Activated T-helper 17 cell treated with anti-CD3 and anti-CD28 coated beads, Interleukin-2, amount 50 U/mL, for 72 hours (primary cell): ENCODE results near the gene TRIM65. TPM values are rescaled to one million over a fixed set of nuclear protein-coding genes. Genes with fewer than 3 reads are reported as not detected.
"Not testable (repeated sequence)": the region's sequence is repeated elsewhere in the genome, so short reads cannot be mapped to it uniquely, and the experiment has no call there.

Source experiments
- ATAC-seq: fragments of 150-1000 bp; cut with Tn5 transposase; replicated peaks from 2 replicates; pipeline ENCODE4 v1.10.0; 2021; ENCODE audit warnings: mild to moderate bottlenecking, moderate library complexity
- H3K27ac Mint-ChIP-seq: one replicate; pipeline ENCODE4 v1.8.0; 2022; ENCODE audit warnings: mixed read lengths
- H3K27me3 Mint-ChIP-seq: one replicate; pipeline ENCODE4 v1.8.0; 2022; ENCODE audit warnings: mixed read lengths
- H3K36me3 Mint-ChIP-seq: one replicate; pipeline ENCODE4 v1.8.0; 2022; ENCODE audit warnings: low read depth, mild to moderate bottlenecking, mixed read lengths
- H3K4me1 Mint-ChIP-seq: one replicate; pipeline ENCODE4 v1.8.0; 2022; ENCODE audit warnings: mixed read lengths
- H3K4me3 Mint-ChIP-seq: one replicate; pipeline ENCODE4 v1.8.0; 2022; ENCODE audit warnings: mild to moderate bottlenecking, mixed read lengths
- H3K9me3 Mint-ChIP-seq: one replicate; pipeline ENCODE4 v1.8.0; 2022; ENCODE audit warnings: mixed read lengths
- total RNA-seq, 2 donors: library from RNA; stranded (reverse); gene quantifications; one replicate each; pipeline ENCODE4 v1.2.3, GENCODE V29; 2022

Gene TRIM65
- total RNA-seq, 2 donors from 2014 or later = 20.3 to 33.9 TPM

DNA sequence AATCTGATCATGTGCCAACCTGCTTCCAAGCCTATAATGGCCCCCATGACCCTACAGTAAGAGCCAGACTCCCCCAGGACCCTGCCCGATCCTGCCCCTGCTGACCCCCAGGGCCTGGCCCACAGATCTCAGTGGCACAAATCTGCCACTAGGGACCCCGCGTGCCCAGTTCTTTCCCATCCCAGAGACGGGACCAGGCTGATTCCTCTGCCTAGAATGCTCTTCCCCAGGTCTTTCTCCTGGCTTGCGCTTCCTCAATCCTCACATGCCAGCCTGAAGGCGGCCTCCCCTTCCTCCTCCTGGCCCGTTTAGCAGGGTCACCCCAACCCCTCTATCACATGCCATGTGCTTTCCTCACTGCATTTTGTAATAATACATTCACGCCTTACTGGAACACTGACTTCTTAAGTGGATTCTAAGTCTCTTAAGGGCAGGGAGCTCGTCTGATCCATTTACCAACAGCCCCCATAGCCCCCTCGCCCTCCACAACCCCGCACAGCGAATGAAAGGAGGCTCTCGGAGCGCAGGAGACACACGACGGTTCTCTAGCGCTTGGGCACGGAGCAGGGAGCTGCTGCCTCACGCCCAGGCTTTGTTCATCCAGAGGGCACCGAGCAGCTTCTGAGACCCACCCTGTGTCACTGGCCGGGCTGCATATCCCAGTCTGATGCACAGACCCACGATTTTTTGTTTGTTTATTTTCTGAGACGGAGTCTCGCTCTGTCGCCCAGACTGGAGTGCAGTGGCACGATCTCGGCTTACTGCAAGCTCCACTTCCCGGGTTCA is 1.2 kb downstream of the TRIM65 start:
- peaks cover 31% of the 10 kb centered on the region for H3K36me3 Mint-ChIP-seq
- H3K4me1 Mint-ChIP-seq = peaks cover 15% of the 10 kb centered on the region
- no peaks in the 10 kb centered on the region for H3K27me3 Mint-ChIP-seq
- no peaks in the 10 kb centered on the region for H3K9me3 Mint-ChIP-seq
- peak overlapping the region; percentile 84 for H3K27ac Mint-ChIP-seq
- peak; percentile 9 for ATAC-seq
- H3K4me3 Mint-ChIP-seq = peak overlapping the region; percentile 88

GRCh38 chr17:75894049-75894733 is 2.6 kb downstream of the TRIM65 start:
- Mint-ChIP-seq H3K4me1 (peaks cover 18% of the 10 kb centered on the region), H3K4me3 (peak overlapping the region; percentile 31), H3K27me3 (no peaks in the 10 kb centered on the region), H3K9me3 (no peaks in the 10 kb centered on the region), H3K36me3 (peaks cover 31% of the 10 kb centered on the region), H3K27ac (peak overlapping the region; percentile 79)
- ATAC-seq = no peak

DNA sequence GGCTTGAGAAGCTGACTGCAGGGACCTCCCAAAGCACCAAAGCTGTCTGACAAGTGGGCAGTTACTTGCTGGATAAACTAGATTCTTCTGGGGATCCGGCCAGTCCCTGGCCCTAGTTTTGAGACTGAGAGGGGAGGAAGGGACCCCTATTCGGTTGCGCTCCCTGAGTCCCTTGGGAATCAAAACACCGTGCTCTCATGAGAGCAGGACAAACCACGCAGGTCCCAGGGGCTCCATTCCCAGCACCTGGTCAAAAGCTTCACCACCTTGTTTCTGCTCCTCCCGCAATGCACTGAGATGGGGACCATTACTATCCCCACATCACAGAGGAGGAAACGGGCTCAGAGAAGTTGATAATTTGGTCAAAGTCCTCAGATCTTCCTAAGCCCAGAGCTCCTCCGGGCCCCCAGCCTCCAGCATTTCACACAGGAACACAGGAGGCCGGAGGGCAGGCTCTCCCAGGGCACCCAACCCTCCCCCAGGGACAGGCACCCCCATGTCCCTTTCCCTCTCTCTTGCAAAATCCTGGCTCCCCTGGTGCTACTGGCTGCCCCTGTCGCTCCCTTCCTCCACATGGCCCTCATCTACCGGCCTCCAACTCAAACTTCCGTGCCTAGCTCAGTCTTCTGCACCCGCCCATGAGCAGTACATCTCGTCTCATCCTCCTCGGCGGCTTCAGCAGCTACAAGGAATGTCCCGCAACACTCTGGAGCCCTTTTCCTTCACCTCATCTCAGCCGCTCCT is 3.3 kb downstream of the TRIM65 start:
- Mint-ChIP-seq H3K27me3 (no peaks in the 10 kb centered on the region), H3K36me3 (peaks cover 24% of the 10 kb centered on the region), H3K9me3 (no peaks in the 10 kb centered on the region), H3K27ac (peak overlapping the region; percentile 79), H3K4me3 (peak overlapping the region; percentile 31), H3K4me1 (peaks cover 18% of the 10 kb centered on the region)
- no peak for ATAC-seq

DNA sequence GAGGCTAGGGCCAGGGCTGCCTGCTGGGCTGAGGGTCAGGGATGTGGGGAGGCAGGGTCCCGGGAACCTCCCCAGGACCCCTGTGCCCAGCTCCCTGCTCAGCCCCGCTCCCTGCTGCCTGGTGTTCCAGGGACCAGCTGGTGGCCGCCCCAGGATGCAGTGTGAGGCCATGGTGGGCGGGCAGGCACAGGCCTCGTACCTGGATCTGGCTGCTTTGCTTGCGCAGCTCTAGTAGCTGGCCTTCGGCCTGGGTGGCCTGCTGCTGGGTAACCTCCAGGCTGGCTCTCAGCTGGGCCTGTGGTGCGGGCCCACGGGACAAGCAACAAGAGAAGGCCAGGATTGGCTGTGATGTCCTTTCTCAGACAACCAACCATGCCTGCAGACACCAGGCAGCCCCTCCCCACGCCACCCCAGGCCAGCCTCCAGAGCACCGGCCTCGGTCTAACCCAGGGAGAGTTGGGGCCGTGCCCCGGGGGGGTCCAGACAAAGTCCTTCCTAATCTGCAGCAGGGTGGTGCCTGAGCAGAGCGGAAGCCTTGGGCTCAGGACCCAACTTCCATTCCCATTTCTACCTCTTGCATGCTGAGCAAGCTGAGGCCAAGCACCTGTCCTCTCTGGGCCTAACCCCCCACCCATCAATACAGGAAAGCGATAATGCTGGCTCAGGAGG is 4.1 kb downstream of the TRIM65 start:
- Mint-ChIP-seq H3K27me3 (no peaks in the 10 kb centered on the region), H3K9me3 (no peaks in the 10 kb centered on the region), H3K4me1 (peaks cover 18% of the 10 kb centered on the region), H3K4me3 (no peak overlapping the region), H3K36me3 (peaks cover 18% of the 10 kb centered on the region), H3K27ac (no peak overlapping the region)
- no peak for ATAC-seq

DNA sequence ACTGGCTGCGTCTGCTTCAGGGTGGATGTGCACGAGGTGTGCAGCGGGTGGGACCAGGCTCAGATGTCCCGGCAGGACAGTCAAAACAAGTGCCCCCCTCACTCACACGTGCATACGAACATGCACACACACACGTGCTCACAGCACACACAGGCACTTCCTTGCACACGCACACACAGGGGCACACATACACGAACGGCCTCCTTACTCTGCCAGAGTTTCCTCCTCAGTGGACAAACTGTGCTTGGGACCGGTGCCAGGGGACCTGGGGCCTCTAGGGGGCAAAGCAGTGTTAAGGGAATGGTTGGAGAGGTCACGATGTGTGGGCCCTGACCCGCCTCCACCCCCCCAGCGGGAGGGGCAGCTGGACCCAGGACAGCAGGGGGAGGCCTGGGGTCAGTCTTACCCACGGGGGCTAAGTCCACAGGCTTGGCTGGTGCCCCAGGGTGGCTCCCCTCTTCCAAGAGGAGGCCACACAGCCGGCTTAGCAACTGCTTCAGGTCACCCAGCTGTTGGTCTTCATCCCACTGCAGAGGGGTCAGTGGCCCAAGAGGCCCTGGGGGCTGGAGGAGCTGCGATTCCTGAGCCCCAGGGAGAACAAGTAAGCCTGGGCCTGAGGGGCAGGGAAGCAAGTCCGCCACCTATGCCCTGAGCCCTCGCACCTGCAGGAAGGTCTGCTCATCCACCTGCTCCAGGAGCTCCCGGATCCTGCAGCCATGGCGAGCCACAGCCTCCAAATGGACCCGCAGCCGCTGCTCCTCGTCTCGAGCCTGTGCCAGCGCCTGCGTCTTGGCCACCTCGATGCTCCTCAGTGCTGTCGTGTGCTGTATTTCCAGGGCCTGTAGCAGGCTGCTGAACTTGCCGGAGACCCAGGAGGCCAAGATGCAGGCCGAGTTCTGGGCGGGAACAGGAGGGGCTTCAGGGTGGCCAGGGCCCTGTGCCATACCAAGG is 4.9 kb downstream of the TRIM65 start:
- Mint-ChIP-seq H3K27me3 (no peaks in the 10 kb centered on the region), H3K4me1 (peaks cover 18% of the 10 kb centered on the region), H3K27ac (no peak overlapping the region), H3K4me3 (no peak overlapping the region), H3K9me3 (no peaks in the 10 kb centered on the region), H3K36me3 (peaks cover 14% of the 10 kb centered on the region)
- ATAC-seq = no peak

- no peak overlapping the region for H3K27ac Mint-ChIP-seq
- no peak for ATAC-seq
Observed at GRCh38 chr17:75891022-75891604, 5.6 kb downstream of the TRIM65 start.

GRCh38 chr17:75889454-75889853 is 7.3 kb downstream of the TRIM65 start:
- H3K27ac Mint-ChIP-seq = peak overlapping the region; percentile 79
- H3K4me1 Mint-ChIP-seq = peaks cover 9% of the 10 kb centered on the region
- no peak overlapping the region for H3K4me3 Mint-ChIP-seq
- peaks cover 14% of the 10 kb centered on the region for H3K36me3 Mint-ChIP-seq
- no peaks in the 10 kb centered on the region for H3K27me3 Mint-ChIP-seq
- ATAC-seq = peak; percentile 82
- no peaks in the 10 kb centered on the region for H3K9me3 Mint-ChIP-seq

More at GRCh38 chr17:75891022-75891604, 5.6 kb downstream of the TRIM65 start:
- no peak overlapping the region for H3K4me3 Mint-ChIP-seq
- H3K9me3 Mint-ChIP-seq = no peaks in the 10 kb centered on the region
- H3K4me1 Mint-ChIP-seq = peaks cover 18% of the 10 kb centered on the region
- peaks cover 14% of the 10 kb centered on the region for H3K36me3 Mint-ChIP-seq
- H3K27me3 Mint-ChIP-seq = no peaks in the 10 kb centered on the region

GRCh38 chr17:75888484-75888883 is 8.3 kb downstream of the TRIM65 start:
- no peaks in the 10 kb centered on the region for H3K27me3 Mint-ChIP-seq
- H3K9me3 Mint-ChIP-seq = no peaks in the 10 kb centered on the region
- ATAC-seq = no peak
- H3K36me3 Mint-ChIP-seq = peaks cover 14% of the 10 kb centered on the region
- no peak overlapping the region for H3K27ac Mint-ChIP-seq
- no peak overlapping the region for H3K4me3 Mint-ChIP-seq
- H3K4me1 Mint-ChIP-seq = peaks cover 4% of the 10 kb centered on the region

DNA sequence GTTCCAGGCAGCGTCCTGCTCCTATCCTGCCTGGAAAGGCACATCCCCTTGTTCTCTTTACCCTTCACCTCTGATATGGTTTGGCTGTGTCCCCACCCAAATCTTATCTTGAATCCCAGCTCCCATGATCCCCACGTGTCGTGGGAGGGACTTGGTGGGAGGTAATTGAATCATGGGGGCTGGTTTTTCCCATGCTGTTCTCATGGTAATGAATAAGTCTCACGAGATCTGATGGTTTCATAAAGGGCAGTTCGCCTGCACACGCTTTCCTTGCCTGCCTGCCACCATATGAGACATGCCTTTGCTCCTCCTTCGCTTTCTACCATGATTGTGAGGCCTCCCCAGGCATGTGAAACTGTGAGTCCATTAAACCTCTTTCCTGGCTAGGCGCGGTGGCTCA is 10.9 kb downstream of the TRIM65 start:
- H3K9me3 Mint-ChIP-seq, H3K27ac Mint-ChIP-seq, H3K27me3 Mint-ChIP-seq, ATAC-seq, H3K4me3 Mint-ChIP-seq, H3K4me1 Mint-ChIP-seq: not testable (repeated sequence)
- H3K36me3 Mint-ChIP-seq = peaks cover 14% of the 10 kb centered on the region

GRCh38 chr17:75885431-75885830 is 11.3 kb downstream of the TRIM65 start:
- H3K4me1 Mint-ChIP-seq = peaks cover 2% of the 10 kb centered on the region
- H3K4me3 Mint-ChIP-seq = no peak overlapping the region
- no peak for ATAC-seq
- peaks cover 13% of the 10 kb centered on the region for H3K36me3 Mint-ChIP-seq
- no peak overlapping the region for H3K27ac Mint-ChIP-seq
- H3K9me3 Mint-ChIP-seq = no peaks in the 10 kb centered on the region
- H3K27me3 Mint-ChIP-seq = no peaks in the 10 kb centered on the region

GRCh38 chr17:75881678-75882454 is 14.9 kb downstream of the TRIM65 start:
- Mint-ChIP-seq H3K36me3 (no peaks in the 10 kb centered on the region), H3K27me3 (no peaks in the 10 kb centered on the region), H3K4me1 (no peaks in the 10 kb centered on the region), H3K27ac (no peak overlapping the region), H3K9me3 (no peaks in the 10 kb centered on the region), H3K4me3 (no peak overlapping the region)
- ATAC-seq = no peak

GRCh38 chr17:75880266-75880665 is 16.5 kb downstream of the TRIM65 start:
- H3K27me3 Mint-ChIP-seq = no peaks in the 10 kb centered on the region
- no peak for ATAC-seq
- H3K36me3 Mint-ChIP-seq = no peaks in the 10 kb centered on the region
- H3K4me3 Mint-ChIP-seq = peak overlapping the region; percentile 27
- H3K9me3 Mint-ChIP-seq = no peaks in the 10 kb centered on the region
- no peaks in the 10 kb centered on the region for H3K4me1 Mint-ChIP-seq
- no peak overlapping the region for H3K27ac Mint-ChIP-seq
